Heart right ventricle (tissue), 16 donors: ENCODE results near the gene ZNF521. TPM values are rescaled to one million over a fixed set of nuclear protein-coding genes. Genes with fewer than 3 reads are reported as not detected.

Experiments
- ATAC-seq, 8 donors: fragments of 200-7000 bp; cut with Tn5 transposase; one replicate each; pipeline ENCODE4 v1.9.1; 2020; ENCODE audit warnings: mild to moderate bottlenecking in 8 of 8, moderate library complexity in 8 of 8, moderate number of reproducible peaks in 1 of 8
- DNase-seq, 2 donors: peaks; one replicate each; pipeline ENCODE4 v3.0.0-alpha.2; 2020
- H3K27ac ChIP-seq, 10 donors: fragments of 200-600 bp; sonication (generic) in 2 of 10; one replicate each; pipeline versions ENCODE4 v1.5.0 to v1.8.0; 2020 to 2022; ENCODE audit warnings: mild to moderate bottlenecking in 3 of 10
- H3K27me3 ChIP-seq, 7 donors: fragments of 200-600 bp; one replicate each; pipeline ENCODE4 v1.8.0; 2021 to 2022; ENCODE audit warnings: mild to moderate bottlenecking in 2 of 7
- H3K36me3 ChIP-seq, 9 donors: fragments of 200-600 bp; sonication (generic) in 1 of 9; one replicate each; pipeline versions ENCODE4 v1.5.0 to v1.8.0; 2020 to 2022; ENCODE audit warnings: mild to moderate bottlenecking in 2 of 9
- H3K4me1 ChIP-seq, 9 donors: fragments of 200-600 bp; sonication (generic) in 1 of 9; one replicate each; pipeline versions ENCODE4 v1.5.0 to v1.8.0; 2020 to 2022; ENCODE audit warnings: mild to moderate bottlenecking in 4 of 9
- H3K4me3 ChIP-seq, 10 donors: fragments of 200-600 bp; sonication (generic) in 2 of 10; one replicate each; pipeline versions ENCODE4 v1.5.0 to v1.8.0; 2020 to 2022; ENCODE audit warnings: mild to moderate bottlenecking in 7 of 10, moderate library complexity in 2 of 10
- H3K9me3 ChIP-seq, 11 donors: fragments of 200-600 bp in 10 of 11; sonication (generic) in 2 of 11; one replicate each; pipeline versions ENCODE4 v1.5.0 to v1.8.0; 2013 to 2022; ENCODE audit warnings: mild to moderate bottlenecking in 2 of 11, control low read depth in 1 of 11, moderate library complexity in 1 of 11
- CTCF ChIP-seq, 9 donors: fragments of 200-600 bp; sonication (generic) in 2 of 9; IDR thresholded peaks; one replicate each; pipeline versions ENCODE4 v1.5.0 to v1.8.0; 2021 to 2022; ENCODE audit warnings: antibody characterized with exemption in 9 of 9, mild to moderate bottlenecking in 5 of 9, moderate library complexity in 1 of 9
- WGBS, 2 donors: extraction: QIAGEN DNeasy Blood & Tissue Kit; methylation state at CpG; one replicate each; pipeline ENCODE4 v1.1.7; 2013; ENCODE audit warnings: inconsistent platforms in 1 of 2; 5-methylcytosine and 5-hydroxymethylcytosine counted together
- intact Hi-C, 10 donors: fragments of 100-400 bp; cut with DNase I; formaldehyde crosslinking; loops; one replicate each; pipeline versions ENCODE4 v1.11.1 to v1.14.2; 2022
- polyA plus RNA-seq, 2 donors: library from polyadenylated mRNA; stranded (reverse); fragments of 200-250 nt; gene quantifications; one replicate each; pipeline ENCODE4 v1.2.3, GENCODE V29; 2013
- total RNA-seq, 10 donors: library from RNA; stranded (reverse); fragmentation: NEBNext Ultra II Directional in 3 of 10; extraction: Animal tissue kit (Norgen Biotek cat#: 25700) in 3 of 10; gene quantifications; one replicate each; pipeline versions ENCODE4 v1.2.1 to v1.2.4, GENCODE V29; 2021 to 2023
- donor health status: Arrhythmogenic right ventricular cardiomyopathy.
- donor health status: ischemic (EF 13 %, LVEDD 7.1; RV severe dilation, severe dysfunction).
- donor health status: healthy with polysubstance abuse.
- donor health status: DM: no; HTN: yes; CAD: no.
- donor health status: DM: no; HTN: no; CAD: no.
- donor health status: ischemic (EF 25% LVEDD 6.9; RV normal size, moderate dysfunction).
- donor health status: ischemic (EF 25% LVEDD 5.7; RV mildly dilated, moderate dysfunction).
- donor health status: healthy.
- donor health status: DM: yes; HTN: yes; CAD: no.
- donor health status: Ischemic cardiomyopathy.
- donor health status: ischemic (EF 35%, LVEDD 5.7; RV mildly dilated, moderate dysfunction).
- donor health status: nonischemic (EF 11% LVEDD 7.7; RV severe dilation, severe dysfunction).
- donor health status: DM: yes; HTN: yes; CAD: no.
- donor health status: PGD.
- donor health status: ischemic (EF 29% LVEDD 5.4; RV normal size, mild dysfunction).
- donor health status: nonischemic (EF 23%, LVEDD 6.1; RV moderate dilation, normal function).

Gene ZNF521
- total and polyA plus RNA-seq, 12 donors, result 3.3 to 26.4 (median 15.5) TPM

- peak overlapping the region in 3 of 10 donors; percentile 0 to 45 (median 22) for H3K27ac ChIP-seq
These were observed 112.2 kb downstream of the ZNF521 start for GRCh38 chr18:25239581-25240419.

GRCh38 chr18:25239151-25239550 lies 112.8 kb downstream of the ZNF521 start:
- peaks cover 0 to 63% (median 37%) of the 10 kb centered on the region in 9 donors for H3K4me1 ChIP-seq
- H3K27ac ChIP-seq, result peak overlapping the region in 2 of 10 donors; percentile 22 to 45
- no peaks in the 10 kb centered on the region for H3K27me3 ChIP-seq
- ATAC-seq, result no peak
- H3K36me3 ChIP-seq, result no peaks in the 10 kb centered on the region
- intact Hi-C loops, result loop anchor here in 4 of 10 donors (5.0 to 10.0 kb wide), 4 partner anchors 38 to 103 kb away; no protein-coding TSS in a partner anchor
- no peak overlapping the region for H3K4me3 ChIP-seq
- no peak for TF ChIP-seq CTCF (IDR thresholded peaks at IDR 0.05)
- 63 to 68% methylated on average over 3 of the region's 3 CpGs for WGBS, 2 donors
- no peaks in the 10 kb centered on the region for H3K9me3 ChIP-seq
- DNase-seq, result no peak

More at GRCh38 chr18:25239581-25240419, 112.2 kb downstream of the ZNF521 start:
- intact Hi-C loops, result loop anchor here in 4 of 10 donors (5.0 to 10.0 kb wide), 4 partner anchors 38 to 103 kb away; no protein-coding TSS in a partner anchor
- DNase-seq (no peak), ATAC-seq (peak in 4 of 8 donors; percentile 18 to 51 (median 27))
- 37 to 38% methylated on average over 5 of the region's 5 CpGs for WGBS, 2 donors
- H3K4me3 ChIP-seq, result no peak overlapping the region
- no peaks in the 10 kb centered on the region for H3K27me3 ChIP-seq
- no peak for TF ChIP-seq CTCF (IDR thresholded peaks at IDR 0.05)
- H3K36me3 ChIP-seq, result no peaks in the 10 kb centered on the region
- no peaks in the 10 kb centered on the region for H3K9me3 ChIP-seq
- H3K4me1 ChIP-seq, result peaks cover 0 to 61% (median 31%) of the 10 kb centered on the region in 9 donors

- Histone ChIP-seq H3K9me3 (no peaks in the 10 kb centered on the region), H3K4me3 (no peak overlapping the region), H3K4me1 (peaks cover 0 to 72% (median 50%) of the 10 kb centered on the region in 9 donors), H3K36me3 (no peaks in the 10 kb centered on the region), H3K27ac (peak overlapping the region in 7 of 10 donors; percentile 14 to 64 (median 49)), H3K27me3 (no peaks in the 10 kb centered on the region)
- no peak for TF ChIP-seq CTCF (IDR thresholded peaks at IDR 0.05)
- DNase-seq (no peak), ATAC-seq (peak in 3 of 8 donors; percentile 43 to 66 (median 52))
- intact Hi-C loops, result loop anchor here in 4 of 10 donors (5.0 to 10.0 kb wide), 4 partner anchors 40 to 105 kb away; no protein-coding TSS in a partner anchor
- 55 to 68% methylated on average over 3 of the region's 3 CpGs for WGBS, 2 donors
These were observed 114.2 kb downstream of the ZNF521 start for GRCh38 chr18:25237571-25238267.

GRCh38 chr18:25236736-25237135 lies 115.2 kb downstream of the ZNF521 start:
- Histone ChIP-seq H3K36me3 (no peaks in the 10 kb centered on the region), H3K9me3 (no peaks in the 10 kb centered on the region), H3K27ac (peak overlapping the region in 2 of 10 donors; percentile 57 to 64), H3K4me3 (no peak overlapping the region), H3K4me1 (peaks cover 0 to 78% (median 55%) of the 10 kb centered on the region in 9 donors), H3K27me3 (no peaks in the 10 kb centered on the region)
- ATAC-seq (no peak), DNase-seq (no peak)
- intact Hi-C loops, result loop anchor here in 4 of 10 donors (5.0 to 10.0 kb wide), 4 partner anchors 41 to 106 kb away; no protein-coding TSS in a partner anchor
- no peak for TF ChIP-seq CTCF (IDR thresholded peaks at IDR 0.05)
- WGBS, 2 donors, result 100% methylated on average over 1 of the region's 1 CpG
